ENCODE measurements around the gene CD69.

CD69 gene

DNA sequence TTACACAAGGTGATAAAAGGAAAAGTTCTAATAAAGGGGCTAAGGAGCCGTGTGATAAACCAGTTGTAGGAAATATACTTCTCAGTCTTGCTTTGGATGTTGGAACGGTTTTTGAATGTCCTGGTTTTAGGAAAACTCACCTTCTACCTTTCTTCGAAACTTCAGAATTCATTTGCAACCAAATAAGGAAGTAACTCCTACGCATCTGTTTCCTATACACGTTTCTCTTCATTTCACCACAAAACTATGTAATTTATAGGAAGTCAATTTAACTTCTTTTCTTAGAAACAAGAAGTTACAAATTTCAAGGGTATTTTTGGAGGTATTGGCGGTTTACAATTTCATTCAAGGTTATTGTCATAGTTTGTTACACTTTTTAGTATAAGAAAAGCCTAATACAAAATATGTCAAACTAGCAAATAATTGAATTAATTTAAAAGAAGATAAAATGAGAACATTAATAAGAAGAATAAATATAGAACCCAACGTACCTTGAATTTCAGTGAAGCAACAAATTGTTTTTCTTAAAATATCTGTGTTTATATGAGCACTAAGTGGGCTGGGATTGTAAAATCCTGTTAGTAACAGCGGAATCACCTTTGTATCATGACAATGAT is 33.2 kb upstream of the CD69 start (continued):
- TF ChIP-seq, protein P1, sequence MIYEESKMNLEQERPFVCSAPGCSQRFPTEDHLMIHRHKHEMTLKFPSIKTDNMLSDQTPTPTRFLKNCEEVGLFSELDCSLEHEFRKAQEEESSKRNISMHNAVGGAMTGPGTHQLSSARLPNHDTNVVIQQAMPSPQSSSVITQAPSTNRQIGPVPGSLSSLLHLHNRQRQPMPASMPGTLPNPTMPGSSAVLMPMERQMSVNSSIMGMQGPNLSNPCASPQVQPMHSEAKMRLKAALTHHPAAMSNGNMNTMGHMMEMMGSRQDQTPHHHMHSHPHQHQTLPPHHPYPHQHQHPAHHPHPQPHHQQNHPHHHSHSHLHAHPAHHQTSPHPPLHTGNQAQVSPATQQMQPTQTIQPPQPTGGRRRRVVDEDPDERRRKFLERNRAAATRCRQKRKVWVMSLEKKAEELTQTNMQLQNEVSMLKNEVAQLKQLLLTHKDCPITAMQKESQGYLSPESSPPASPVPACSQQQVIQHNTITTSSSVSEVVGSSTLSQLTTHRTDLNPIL (CRISPR knock-in tag; IDR thresholded peaks at IDR 0.05; ENCODE audit: low read depth) = no peak
- TF ChIP-seq RARB (CRISPR knock-in tag; IDR thresholded peaks at IDR 0.05) (no peak), OSR1 (CRISPR knock-in tag; IDR thresholded peaks at IDR 0.05) (no peak), ZC3H10 (CRISPR knock-in tag; IDR thresholded peaks at IDR 0.05) (no peak), ZFP3 (CRISPR knock-in tag; IDR thresholded peaks at IDR 0.05) (no peak), BACH2 (CRISPR knock-in tag; IDR thresholded peaks at IDR 0.05; ENCODE audit: borderline replicate concordance) (no peak), TCF4 (CRISPR knock-in tag; IDR thresholded peaks at IDR 0.05; ENCODE audit: borderline replicate concordance) (no peak)
- TF ChIP-seq, protein P2, sequence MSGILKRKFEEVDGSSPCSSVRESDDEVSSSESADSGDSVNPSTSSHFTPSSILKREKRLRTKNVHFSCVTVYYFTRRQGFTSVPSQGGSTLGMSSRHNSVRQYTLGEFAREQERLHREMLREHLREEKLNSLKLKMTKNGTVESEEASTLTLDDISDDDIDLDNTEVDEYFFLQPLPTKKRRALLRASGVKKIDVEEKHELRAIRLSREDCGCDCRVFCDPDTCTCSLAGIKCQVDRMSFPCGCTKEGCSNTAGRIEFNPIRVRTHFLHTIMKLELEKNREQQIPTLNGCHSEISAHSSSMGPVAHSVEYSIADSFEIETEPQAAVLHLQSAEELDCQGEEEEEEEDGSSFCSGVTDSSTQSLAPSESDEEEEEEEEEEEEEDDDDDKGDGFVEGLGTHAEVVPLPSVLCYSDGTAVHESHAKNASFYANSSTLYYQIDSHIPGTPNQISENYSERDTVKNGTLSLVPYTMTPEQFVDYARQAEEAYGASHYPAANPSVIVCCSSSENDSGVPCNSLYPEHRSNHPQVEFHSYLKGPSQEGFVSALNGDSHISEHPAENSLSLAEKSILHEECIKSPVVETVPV (CRISPR knock-in tag; IDR thresholded peaks at IDR 0.05) = no peak

DNA sequence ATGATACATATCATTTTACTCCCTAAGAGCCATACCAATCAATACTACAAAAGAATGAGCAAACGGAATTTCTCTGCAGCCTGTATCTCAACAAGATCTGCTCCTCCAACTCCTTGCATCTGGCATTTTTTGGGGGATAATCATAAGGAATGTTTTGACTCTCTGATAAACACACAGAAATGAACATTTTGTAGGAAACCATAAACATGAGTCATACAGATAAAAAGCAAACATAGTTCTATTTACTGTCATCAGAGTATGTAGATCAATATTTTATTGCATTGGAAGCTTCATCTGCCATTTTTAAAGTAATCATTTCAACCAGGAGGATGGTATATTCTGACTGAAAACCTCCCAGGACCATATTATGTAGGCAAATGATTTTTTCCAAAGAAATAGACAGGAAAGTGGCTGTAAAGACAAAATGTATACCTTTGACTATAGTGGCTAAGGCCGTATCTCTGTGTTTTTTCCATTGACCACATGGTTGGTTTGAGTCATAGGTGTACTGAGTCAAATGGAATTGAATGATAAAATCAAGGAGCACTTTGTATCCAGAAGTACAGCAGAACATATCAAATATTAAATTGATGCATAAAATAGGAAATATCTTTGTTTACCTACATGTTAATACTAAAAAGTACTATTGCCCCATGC is 32.4 kb upstream of the CD69 start:
- ATAC-seq = no peak
- TF ChIP-seq, protein P3, sequence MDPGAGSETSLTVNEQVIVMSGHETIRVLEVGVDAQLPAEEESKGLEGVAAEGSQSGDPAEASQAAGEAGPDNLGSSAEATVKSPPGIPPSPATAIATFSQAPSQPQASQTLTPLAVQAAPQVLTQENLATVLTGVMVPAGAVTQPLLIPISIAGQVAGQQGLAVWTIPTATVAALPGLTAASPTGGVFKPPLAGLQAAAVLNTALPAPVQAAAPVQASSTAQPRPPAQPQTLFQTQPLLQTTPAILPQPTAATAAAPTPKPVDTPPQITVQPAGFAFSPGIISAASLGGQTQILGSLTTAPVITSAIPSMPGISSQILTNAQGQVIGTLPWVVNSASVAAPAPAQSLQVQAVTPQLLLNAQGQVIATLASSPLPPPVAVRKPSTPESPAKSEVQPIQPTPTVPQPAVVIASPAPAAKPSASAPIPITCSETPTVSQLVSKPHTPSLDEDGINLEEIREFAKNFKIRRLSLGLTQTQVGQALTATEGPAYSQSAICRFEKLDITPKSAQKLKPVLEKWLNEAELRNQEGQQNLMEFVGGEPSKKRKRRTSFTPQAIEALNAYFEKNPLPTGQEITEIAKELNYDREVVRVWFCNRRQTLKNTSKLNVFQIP (CRISPR knock-in tag; IDR thresholded peaks at IDR 0.05; ENCODE audit: borderline replicate concordance, low read depth) = no peak
- TF ChIP-seq GLIS3 (CRISPR knock-in tag; IDR thresholded peaks at IDR 0.05) (no peak), ESRRG (CRISPR knock-in tag; IDR thresholded peaks at IDR 0.05) (no peak), ZC3H10 (CRISPR knock-in tag; IDR thresholded peaks at IDR 0.05) (no peak), ZNF8 (CRISPR knock-in tag; IDR thresholded peaks at IDR 0.05) (no peak), ZFP3 (CRISPR knock-in tag; IDR thresholded peaks at IDR 0.05) (no peak), ARNTL (CRISPR knock-in tag; IDR thresholded peaks at IDR 0.05; ENCODE audit: borderline replicate concordance, low read depth) (no peak), ZNF70 (CRISPR knock-in tag; IDR thresholded peaks at IDR 0.05) (no peak), CSDC2 (CRISPR knock-in tag; IDR thresholded peaks at IDR 0.05) (no peak)
- TF ChIP-seq, protein P2 (CRISPR knock-in tag; IDR thresholded peaks at IDR 0.05) = no peak
- TF ChIP-seq, protein P1 (CRISPR knock-in tag; IDR thresholded peaks at IDR 0.05; ENCODE audit: low read depth) = no peak

DNA sequence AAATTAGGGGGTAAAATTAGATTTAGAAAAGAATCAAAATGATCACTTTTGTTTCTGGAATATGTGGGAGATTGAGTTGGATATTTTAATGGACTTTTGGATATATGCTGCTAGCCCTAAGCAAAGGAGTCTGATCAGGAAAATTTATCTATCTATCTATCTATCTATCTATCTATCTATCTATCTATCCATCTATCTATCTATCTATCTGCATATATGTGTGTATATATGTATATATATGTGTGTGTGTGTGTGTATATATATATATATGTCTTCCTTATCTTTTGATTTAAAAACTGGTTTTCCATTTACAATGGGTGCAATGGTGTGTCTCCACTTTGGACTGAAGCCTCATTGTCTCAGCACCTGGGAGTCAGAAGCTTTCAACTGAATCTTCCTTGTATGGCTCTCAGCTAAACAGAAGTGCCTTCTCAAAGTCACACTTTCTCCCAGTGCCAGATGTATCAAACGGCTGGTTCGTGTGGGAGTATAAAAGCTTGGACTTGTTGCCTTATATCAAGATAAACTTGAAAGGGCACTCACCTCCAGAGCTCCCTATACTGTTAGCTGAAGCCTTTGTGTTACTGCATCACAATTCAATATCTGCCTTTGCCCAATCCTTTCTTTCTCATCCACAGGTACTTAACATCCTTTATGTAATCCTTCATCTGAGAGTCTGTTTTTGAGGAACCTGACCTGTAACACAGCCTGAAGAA is 31.6 kb upstream of the CD69 start:
- no peak for ATAC-seq

More for the DNA sequence above, 31.6 kb upstream of the CD69 start:
- TF ChIP-seq, protein P2 (CRISPR knock-in tag; IDR thresholded peaks at IDR 0.05) = no peak
- TF ChIP-seq ZNF8 (CRISPR knock-in tag; IDR thresholded peaks at IDR 0.05) (no peak), CSDC2 (CRISPR knock-in tag; IDR thresholded peaks at IDR 0.05) (no peak)
- TF ChIP-seq, protein P4, sequence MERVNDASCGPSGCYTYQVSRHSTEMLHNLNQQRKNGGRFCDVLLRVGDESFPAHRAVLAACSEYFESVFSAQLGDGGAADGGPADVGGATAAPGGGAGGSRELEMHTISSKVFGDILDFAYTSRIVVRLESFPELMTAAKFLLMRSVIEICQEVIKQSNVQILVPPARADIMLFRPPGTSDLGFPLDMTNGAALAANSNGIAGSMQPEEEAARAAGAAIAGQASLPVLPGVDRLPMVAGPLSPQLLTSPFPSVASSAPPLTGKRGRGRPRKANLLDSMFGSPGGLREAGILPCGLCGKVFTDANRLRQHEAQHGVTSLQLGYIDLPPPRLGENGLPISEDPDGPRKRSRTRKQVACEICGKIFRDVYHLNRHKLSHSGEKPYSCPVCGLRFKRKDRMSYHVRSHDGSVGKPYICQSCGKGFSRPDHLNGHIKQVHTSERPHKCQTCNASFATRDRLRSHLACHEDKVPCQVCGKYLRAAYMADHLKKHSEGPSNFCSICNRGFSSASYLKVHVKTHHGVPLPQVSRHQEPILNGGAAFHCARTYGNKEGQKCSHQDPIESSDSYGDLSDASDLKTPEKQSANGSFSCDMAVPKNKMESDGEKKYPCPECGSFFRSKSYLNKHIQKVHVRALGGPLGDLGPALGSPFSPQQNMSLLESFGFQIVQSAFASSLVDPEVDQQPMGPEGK (CRISPR knock-in tag; IDR thresholded peaks at IDR 0.05; ENCODE audit: borderline replicate concordance) = no peak

Data from SK-N-SH treated with all-trans-retinoic acid at 6 μM for 48 hours (cell line).